Subcutaneous adipose tissue (tissue), 4 donors: ENCODE measurements around the gene CFAP221. TPM values are rescaled to one million over a fixed set of nuclear protein-coding genes. Genes with fewer than 3 reads are reported as not detected.

ENCODE experiments used
- total RNA-seq, 4 donors: library from RNA; depleted of rRNA; stranded (reverse); fragments of >200 nt; gene quantifications; one replicate each; pipeline ENCODE4 v1.1.0, GENCODE V29; 2016
- TF ChIP-seq, protein P1 (sequence below): fragments of 450-650 bp; IDR thresholded peaks from one replicate; pipeline ENCODE4 v1.5.1; 2016; ENCODE audit warnings: low read depth, mild to moderate bottlenecking, control low read depth, antibody characterized with exemption, moderate library complexity

CFAP221 gene
- total RNA-seq, 4 donors from 2014 or later = 1.3 to 1.4 (median 1.3) TPM; not detected in 1

DNA sequence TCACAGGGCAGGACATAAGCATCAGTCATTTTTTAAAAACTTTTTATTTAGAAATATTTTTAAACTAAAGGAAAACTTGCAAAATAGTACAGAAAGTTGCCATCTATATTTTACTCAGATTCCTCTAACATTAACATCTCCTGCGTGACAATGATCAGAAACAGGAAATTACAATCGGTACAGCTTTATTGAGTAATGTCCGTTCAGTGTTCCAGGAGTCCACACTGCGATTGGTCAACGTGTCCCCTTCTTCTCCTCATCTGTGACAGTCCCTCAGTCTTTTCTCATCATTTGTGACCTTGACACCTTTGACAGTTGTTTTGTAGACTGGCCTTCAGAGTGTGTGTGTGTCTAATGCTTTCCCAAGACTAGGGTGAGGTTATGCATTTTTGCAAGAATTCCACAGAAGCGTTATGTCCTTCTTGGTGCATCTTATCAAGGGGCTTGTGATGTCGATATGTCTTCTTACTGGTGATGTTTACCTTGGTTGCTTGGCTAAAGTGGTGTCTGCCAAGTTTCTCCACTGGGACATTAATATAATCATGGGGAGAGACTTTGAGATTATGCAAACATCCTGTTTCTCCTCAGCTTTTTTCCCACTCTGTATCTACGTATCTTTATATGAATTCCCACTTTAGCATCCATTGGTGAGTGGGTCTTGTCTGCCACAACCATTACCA lies 113.4 kb downstream of the CFAP221 start:
- TF ChIP-seq, protein P1, sequence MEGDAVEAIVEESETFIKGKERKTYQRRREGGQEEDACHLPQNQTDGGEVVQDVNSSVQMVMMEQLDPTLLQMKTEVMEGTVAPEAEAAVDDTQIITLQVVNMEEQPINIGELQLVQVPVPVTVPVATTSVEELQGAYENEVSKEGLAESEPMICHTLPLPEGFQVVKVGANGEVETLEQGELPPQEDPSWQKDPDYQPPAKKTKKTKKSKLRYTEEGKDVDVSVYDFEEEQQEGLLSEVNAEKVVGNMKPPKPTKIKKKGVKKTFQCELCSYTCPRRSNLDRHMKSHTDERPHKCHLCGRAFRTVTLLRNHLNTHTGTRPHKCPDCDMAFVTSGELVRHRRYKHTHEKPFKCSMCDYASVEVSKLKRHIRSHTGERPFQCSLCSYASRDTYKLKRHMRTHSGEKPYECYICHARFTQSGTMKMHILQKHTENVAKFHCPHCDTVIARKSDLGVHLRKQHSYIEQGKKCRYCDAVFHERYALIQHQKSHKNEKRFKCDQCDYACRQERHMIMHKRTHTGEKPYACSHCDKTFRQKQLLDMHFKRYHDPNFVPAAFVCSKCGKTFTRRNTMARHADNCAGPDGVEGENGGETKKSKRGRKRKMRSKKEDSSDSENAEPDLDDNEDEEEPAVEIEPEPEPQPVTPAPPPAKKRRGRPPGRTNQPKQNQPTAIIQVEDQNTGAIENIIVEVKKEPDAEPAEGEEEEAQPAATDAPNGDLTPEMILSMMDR = no peak

DNA sequence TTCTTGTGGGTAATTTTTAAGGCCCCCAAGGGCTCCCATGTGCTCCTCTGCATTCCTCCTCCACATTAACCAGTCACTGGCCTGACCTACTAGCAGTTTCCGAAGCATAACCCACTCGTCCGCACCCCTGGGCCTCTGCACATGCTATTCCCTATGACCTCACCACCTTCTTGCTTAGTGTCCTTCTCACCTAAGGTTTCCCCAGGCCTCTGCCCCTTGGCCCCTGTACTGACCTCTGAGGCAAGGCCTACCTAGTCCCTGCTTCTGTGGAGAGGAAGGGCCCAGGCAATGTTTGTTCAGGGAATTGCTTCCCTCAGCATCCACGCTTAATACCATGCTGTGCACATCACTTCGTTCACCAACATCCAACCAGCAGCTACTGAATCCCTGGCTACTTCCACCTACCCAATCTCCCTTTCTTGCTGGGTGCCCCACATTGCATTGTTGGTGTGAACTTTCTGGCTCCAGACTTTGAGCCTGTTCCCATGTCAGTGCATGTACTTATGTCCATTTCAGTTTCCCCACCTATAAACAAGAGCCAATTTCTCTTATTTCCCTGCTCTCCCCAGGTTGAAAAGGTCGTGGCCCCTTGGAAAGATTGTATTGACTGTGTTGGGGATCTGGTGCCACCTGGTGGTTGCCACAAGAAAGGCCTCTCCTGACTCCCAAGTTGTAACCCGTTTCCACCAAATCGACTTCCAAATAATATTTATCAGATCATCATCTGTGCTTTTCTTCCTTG lies 115.5 kb downstream of the CFAP221 start:
- TF ChIP-seq, protein P1 = no peak

DNA sequence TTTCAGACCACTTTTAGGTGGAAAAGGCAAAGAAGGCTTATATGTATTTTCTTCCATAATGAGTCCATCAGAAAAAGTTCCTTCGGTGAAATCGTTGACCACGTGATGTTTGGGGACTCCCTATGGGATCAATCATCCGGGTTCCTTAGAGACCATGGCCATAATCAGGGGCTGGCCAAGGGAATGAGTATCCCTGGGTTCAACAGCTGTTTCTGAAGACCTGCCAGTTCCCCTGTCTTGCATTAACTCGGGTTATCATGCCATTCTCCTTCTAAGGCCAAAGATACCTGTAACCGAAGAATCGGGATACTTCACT lies 116.1 kb downstream of the CFAP221 start:
- TF ChIP-seq, protein P1 = no peak

DNA sequence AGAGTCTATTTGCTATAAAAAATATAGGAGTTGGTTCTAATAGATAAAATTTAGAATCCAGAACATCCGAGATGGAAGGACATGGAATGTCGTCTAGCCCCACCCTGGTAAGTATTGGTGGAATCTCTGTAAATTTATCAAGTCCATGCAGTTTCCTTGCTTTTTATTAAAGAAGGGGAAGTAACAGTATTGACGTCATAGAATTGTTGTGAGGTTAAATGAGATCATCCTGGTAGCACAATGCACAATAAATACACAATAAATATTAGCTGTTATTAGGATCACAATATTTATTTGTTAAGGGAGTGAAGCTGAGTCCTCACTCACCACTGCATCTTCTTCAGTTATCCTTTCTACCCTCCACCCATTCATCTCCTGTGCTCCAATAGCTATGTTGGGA lies 118.0 kb downstream of the CFAP221 start:
- TF ChIP-seq, protein P1 = no peak

DNA sequence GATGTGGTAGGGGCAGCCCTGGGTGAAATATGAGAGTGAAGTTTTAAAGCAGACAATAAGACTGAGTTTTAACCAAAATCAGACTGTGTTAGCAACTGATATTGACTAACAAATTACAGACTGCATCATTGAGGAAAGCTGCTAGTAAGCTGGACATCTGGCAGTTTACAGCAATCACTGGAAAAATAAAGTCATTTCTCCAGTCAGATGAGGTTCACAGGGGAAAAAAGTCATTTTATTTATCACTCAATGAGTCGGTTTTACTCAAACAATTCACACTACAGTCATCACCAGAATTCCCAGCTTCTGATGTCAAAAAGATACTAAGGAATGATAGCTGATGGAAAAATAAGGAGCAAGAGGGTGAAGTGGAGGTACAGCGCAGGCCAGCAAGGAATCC lies 124.3 kb downstream of the CFAP221 start:
- TF ChIP-seq, protein P1 = no peak

DNA sequence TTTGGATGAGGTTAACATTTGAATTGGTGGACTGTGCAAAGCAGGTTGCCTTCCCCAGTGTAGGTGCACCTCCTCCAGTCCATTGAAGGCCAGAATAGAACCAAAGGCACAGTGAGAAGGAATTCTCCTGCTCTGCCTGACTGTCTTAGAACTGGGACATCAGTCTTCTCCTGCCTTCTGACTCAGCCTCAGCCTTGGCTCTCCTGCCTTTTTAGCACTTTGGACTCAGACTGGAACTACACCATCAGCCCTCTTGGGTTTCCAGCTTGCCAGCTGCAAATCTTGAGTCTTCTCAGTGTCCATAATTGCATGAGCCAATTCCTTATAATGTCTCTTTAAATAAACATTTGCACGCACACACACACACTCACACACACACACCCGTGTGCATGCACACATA lies 126.8 kb downstream of the CFAP221 start:
- TF ChIP-seq, protein P1 = no peak

DNA sequence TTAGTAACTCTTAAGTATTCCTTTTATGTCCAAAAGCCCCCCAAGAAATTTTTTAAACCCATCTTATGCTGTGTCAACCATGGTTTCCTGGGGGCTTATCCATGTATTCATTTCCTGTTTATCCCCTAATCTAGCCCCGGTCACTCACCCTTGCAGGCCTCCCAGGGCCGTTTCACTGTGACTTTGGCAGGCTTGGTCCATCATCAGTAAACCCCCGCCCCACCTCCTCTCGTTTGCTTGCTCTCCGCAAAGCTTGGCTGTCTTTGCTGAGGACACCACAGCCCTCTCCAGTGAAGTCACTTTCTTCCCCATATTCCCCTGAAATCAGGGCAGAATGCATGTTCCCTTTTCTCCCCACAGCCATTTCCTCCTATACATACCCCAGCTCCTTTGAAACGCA lies 127.5 kb downstream of the CFAP221 start:
- TF ChIP-seq, protein P1 = no peak
